B cell (primary cell): ENCODE data around the gene SPSB1.

Experiments
- CTCF ChIP-seq: fragments of 200-600 bp; IDR thresholded peaks from one replicate; pipeline ENCODE4 v1.8.0; 2022; ENCODE audit warnings: antibody characterized with exemption, mild to moderate bottlenecking
- EZH2 ChIP-seq: IDR thresholded peaks from 2 replicates; pipeline ENCODE4 v1.6.1; 2012; ENCODE audit warnings: borderline replicate concordance, low read depth, mild to moderate bottlenecking, moderate library complexity, low read length; ENCODE audit not compliant: insufficient read depth, poor library complexity, severe bottlenecking

GRCh38 chr1:9243066-9243739, 49.5 kb upstream of the SPSB1 start:
- no peak for TF ChIP-seq CTCF
- TF ChIP-seq EZH2: no peak
